Measurements from ENCODE around the gene ITSN2.

The ITSN2 gene

GRCh38 chr2:24336811-24337210, 23.5 kb downstream of the ITSN2 start:
- DNase-seq (ENCODE audit: low read depth in 3 of 3, low spot score in 1 of 3) = no peak

GRCh38 chr2:24334245-24334633, 26.1 kb downstream of the ITSN2 start:
- no peak for DNase-seq (ENCODE audit: low read depth in 3 of 3, low spot score in 1 of 3)

DNA sequence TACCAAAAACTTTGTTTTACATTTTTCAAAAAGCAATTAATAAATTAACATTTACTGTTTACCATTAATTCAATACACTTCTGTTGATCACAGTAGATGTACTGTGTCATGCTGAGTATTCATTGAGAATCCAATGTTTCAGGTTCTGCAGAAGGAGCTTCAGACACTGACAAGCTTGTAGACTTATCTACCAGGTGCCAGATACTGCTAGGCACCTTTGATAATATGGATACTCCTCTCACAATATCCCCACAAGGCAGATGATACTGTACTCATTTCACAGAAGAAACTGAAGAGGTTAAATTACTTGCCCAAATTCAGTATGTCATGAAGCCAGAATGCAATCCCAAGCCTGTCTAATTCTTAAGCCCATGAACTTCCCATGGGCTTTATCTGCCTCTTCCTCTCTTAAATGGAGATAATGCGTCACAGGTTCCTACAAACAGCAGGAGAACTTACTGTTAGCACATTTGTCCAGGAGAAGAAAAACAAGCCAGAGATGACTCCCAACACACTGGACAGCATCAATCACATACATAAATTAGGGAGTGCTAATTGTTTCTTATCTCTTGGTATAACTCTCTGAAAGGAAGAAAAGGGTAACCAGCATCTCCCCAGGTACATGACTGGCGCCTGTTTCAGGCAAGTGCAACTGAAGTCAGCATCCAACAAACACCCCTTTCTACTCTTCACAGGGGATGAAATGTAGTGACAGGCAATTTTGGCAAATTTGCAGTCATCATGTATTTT, 27.4 kb downstream of the ITSN2 start:
- no peak for DNase-seq (ENCODE audit: low read depth in 3 of 3, low spot score in 1 of 3)

- no peak for DNase-seq (ENCODE audit: low read depth in 3 of 3, low spot score in 1 of 3)
These were observed 30.2 kb downstream of the ITSN2 start for GRCh38 chr2:24330161-24330560.

DNA sequence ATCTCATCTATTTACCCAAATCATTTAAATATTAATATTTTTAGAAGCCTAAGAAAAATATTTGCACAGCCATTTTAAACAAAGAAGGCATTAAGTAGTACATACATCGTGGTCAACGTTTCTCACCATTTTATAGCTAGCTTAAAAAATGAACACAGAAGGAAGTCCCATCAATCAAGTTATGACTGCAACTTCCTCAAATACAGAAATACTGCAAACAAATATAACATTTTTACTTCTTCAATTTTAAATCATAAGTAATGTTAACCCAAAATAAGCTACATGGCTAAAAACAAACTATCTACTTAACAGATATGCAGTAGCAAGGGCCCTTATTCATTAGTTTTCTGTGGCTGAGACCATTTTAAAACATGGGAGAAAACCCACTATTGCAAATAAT, 30.6 kb downstream of the ITSN2 start:
- DNase-seq (ENCODE audit: low read depth in 3 of 3, low spot score in 1 of 3) = no peak

GRCh38 chr2:24328010-24328409, 32.3 kb downstream of the ITSN2 start:
- no peak for DNase-seq (ENCODE audit: low read depth in 3 of 3, low spot score in 1 of 3)

DNA sequence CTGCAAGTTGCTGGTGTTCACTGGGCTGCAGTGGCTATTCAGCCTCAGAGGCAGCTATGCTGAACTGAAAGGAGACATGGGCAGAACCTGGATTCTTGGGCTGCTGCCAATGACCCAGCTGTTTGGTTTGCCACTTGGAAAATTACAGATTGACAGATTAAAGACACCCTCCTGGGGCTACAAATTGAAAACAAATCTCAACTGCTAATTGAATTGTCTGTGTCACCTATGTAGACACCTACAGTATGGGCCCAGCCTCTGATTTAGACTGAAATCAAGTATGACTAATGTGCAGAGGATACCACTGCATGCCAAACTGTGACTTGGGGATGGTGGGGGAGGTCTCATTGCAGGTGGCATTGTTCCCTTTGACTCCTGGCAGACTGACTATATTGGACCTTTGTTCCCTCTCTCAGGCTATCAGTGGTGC, 42.8 kb downstream of the ITSN2 start:
- DNase-seq (ENCODE audit: low read depth in 3 of 3, low spot score in 1 of 3) = no peak

DNA sequence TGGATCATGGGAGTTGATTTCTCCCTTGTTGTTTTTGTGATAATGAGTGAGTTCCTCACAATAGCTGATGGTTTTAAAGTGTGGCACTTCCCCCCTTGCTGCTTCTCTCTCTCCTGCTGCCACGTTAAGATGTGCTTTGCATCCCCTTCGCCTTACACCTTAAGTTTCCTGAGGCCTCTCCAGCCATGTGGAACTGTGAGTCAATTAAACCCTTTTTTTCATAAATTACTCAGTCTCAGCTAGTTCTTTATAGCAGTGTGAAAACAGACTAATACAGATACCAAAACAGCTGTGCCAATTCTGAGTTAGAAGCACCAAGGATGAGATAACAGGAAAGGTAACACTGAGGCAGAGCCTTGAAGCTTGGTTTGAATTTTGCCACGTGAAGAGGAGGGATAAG, 44.7 kb downstream of the ITSN2 start:
- no peak for DNase-seq (ENCODE audit: low read depth in 3 of 3, low spot score in 1 of 3)

DNA sequence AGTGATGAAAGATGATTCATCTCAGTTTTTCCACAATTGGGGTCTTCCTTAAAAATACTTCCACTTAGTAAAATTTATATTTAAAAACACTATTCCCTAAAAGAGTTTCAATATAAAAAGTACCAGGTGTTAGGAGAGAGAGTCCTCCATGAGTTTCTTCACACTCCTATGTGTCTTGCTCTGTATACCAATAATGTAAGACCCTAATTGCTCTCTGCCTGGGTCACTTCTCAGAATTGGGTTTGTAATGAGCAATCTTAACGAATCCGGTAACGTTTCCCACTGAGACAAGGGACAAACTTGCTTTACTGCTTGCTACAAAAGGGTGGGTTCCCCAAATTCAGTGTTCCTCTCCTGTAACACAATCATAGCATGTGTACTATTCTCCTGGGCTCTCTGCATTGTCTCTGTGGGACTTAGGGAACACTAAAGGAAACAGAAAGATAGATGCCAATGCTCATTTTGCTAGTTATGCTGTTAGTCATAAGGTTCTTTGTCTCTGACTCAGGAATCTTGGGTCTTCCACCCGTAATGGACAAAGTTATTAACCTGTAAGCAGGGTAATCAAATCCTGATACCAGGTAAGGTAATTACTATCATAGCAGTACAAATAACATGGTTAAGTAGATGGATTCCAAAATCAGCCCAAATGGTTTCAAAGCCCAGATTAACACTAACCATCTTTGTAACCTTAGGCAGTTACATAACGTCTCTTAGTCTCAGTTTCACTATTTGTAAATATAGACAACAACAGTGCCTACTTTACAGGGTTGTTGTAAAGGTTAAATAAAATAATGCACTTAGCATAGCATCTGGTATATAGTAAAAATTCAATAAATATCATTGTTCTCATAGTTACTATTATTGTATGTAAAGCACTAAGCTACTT, 46.3 kb downstream of the ITSN2 start:
- DNase-seq (ENCODE audit: low read depth in 3 of 3, low spot score in 1 of 3) = no peak

GRCh38 chr2:24307961-24308360, 52.4 kb downstream of the ITSN2 start:
- DNase-seq (ENCODE audit: low read depth in 3 of 3, low spot score in 1 of 3) = no peak

GRCh38 chr2:24304631-24305030, 55.7 kb downstream of the ITSN2 start:
- no peak for DNase-seq (ENCODE audit: low read depth in 3 of 3, low spot score in 1 of 3)

DNA sequence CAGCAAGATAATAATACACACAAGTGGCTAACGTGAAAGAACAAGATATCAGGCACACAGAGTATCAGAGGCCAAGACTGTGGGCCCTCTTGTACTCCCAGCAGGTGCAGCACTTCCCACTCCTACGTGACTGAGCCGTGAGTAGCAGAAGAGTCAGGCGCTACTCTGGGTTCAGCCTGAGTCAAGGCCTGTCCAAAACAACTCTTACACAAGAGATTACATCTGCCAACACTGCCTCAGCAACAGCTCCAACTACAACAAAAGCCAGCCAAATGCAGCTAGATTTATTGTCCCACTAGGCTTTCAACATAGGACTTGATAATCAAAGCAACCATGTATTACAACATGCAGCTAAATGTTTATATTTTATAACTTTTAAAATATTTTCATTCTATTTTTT, 56.2 kb downstream of the ITSN2 start:
- DNase-seq (ENCODE audit: low read depth in 3 of 3, low spot score in 1 of 3) = no peak

DNA sequence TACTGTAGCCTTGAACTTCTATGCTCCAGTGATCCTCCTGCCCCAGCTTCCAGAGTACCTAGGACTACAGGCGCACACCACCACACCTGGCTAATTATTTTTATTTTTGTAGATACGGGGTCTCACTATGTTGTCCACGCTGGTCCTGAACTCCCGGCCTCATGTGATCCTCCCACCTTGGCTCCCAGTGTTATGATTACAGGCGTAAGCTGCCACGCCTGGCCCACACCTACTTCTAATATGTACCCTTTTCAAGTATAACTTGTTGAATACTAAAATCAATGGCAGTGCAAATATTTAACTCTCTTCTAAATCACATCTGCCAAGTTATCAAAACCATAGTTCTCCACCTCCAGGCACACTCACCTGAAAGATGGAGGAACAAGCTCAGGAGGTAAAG, 58.7 kb downstream of the ITSN2 start:
- DNase-seq (ENCODE audit: low read depth in 3 of 3, low spot score in 1 of 3) = no peak

DNA sequence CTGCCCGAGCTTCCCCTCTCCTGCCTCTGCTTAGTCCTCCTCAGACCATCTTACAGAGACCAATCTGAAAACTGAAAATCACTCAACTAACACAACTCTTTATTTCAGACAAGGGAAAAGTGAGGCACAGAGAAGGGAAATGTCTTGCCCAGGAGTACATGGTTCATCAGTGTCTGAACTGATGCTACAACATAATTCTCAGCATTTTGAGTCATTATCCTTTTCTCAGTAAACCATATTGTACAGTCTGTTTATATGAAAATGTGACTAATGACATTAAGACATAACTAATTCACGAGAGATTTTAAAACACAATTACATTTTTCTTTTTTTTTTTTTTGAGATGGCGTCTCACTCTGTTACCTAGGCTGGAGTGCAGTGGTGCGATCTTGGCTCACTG, 62.7 kb downstream of the ITSN2 start:
- no peak for DNase-seq (ENCODE audit: low read depth in 3 of 3, low spot score in 1 of 3)

- DNase-seq (ENCODE audit: low read depth in 3 of 3, low spot score in 1 of 3) = no peak
These were observed 73.2 kb downstream of the ITSN2 start for GRCh38 chr2:24287171-24287570.

DNA sequence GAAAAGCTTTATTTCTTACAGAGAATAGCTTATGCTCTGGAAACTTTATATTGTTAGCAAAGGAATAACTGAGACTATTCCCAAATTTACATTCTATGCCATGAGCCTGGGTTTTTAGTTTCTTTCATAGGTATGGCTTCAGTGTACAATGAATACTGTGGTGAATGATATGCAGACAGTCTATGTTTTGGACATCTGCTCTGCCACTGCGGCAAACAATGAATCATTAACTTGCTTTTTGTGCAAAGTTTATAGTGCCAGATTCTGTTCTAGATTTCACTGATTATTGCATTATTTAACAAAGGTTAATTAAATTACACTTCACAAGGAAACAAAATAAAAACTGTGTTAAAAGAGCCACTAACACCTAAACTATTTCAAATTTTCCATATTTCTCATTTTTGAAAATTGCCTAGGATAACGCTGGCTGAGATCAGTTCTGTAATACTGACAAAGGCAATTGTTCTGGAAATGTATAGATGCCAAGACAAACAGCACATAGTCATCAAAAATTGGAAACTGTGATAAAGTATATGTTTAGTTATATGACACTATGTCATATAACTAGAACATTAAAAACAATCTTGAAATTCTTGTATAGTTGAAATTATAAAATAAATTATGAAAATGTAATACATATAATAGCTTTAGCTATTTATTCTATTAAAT, 74.7 kb downstream of the ITSN2 start:
- no peak for DNase-seq (ENCODE audit: low read depth in 3 of 3, low spot score in 1 of 3)

DNA sequence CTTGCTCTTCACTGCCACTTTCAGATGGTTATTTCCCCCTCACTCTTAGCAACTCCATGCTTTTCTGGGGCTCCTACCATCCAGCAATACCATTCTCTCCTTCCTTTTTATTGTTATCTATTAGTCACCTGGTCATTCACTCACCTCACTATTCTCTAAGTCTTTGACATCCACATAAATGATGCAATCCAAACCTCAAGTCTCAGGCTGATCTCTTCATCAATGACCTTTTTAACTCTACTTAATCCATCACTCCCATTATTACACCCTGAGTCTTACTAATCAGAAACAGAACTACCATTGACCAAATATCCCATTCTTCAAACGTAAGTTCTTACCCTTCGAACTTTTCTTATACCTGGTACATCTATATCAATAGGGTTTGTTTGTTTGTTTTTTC, 79.7 kb downstream of the ITSN2 start:
- DNase-seq (ENCODE audit: low read depth in 3 of 3, low spot score in 1 of 3) = no peak

DNA sequence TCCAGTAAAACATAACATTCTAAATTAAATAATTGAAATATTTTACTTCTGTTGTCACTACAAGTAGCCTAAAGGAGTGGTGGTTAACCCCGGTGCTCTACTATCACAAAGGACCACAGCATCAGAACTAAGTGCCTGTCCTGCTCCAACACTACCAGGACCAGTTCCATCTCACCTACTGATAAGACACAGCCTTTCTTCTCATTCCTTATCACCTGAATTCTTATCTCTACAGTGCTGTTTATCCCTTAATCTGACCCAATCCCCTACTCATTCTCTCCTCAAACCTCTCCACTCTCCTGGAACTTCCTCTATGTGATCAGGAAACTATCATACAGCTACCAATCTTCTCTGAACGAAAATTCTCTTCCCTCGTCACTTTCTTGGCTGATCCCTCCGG, 80.2 kb downstream of the ITSN2 start:
- no peak for DNase-seq (ENCODE audit: low read depth in 3 of 3, low spot score in 1 of 3)

- no peak for DNase-seq (ENCODE audit: low read depth in 3 of 3, low spot score in 1 of 3)
These were observed 83.9 kb downstream of the ITSN2 start for GRCh38 chr2:24276349-24276899.

DNA sequence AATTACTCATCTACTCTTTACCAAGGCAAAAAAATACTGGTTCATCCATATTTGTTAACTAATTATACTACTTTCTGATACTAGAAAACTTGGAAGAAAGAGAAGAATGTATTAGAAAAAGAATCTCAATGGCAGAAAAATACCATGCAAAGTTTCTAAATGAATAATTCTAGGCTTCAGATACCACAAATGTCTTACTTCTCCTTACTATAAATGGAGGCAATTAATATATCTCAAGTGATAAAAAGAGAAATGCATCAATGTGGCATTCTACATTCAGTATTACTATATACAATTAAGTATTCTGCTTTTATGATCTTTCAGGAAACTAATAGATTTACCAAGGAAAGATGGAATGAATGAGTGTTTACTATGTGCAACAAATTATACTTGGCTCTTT, 85.5 kb downstream of the ITSN2 start:
- DNase-seq (ENCODE audit: low read depth in 3 of 3, low spot score in 1 of 3) = no peak

DNA sequence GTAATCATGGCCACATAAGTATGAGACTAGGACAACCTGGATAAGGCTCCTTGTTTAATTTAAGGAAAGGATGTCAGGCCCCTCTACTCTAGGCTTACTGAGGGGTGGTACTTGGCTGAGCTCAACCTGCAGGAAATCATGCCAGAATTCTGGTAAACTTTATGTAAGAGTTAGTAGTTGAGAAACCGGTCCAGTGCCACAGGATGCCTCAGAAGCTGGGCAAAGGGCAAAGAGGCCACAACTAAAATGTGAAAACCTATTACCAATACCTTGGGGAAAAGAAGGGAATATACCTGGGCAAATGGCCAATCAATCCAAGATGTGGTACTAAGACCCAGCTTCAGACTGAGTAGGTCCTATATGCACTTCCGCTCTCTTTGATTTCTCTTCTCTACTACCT, 86.7 kb downstream of the ITSN2 start:
- no peak for DNase-seq (ENCODE audit: low read depth in 3 of 3, low spot score in 1 of 3)

- DNase-seq (ENCODE audit: low read depth in 3 of 3, low spot score in 1 of 3) = no peak
These were observed 87.4 kb downstream of the ITSN2 start for GRCh38 chr2:24272907-24273306.

Data from stimulated activated CD4-positive, alpha-beta T cell treated with anti-CD3 and anti-CD28 coated beads, TNF-alpha, amount 100 ng/mL, for 1 hour (primary cell).